Spleen (tissue), 7 donors: ENCODE results near the gene CALY.
A peak's percentile ranks its signal among the peaks of the same experiment; 100 is the strongest.

ENCODE experiments used
- POLR2A ChIP-seq, 3 donors: fragments of 450-650 bp; IDR thresholded peaks; one replicate each; pipeline ENCODE4 v1.5.1; 2017; ENCODE audit warnings: antibody characterized with exemption in 3 of 3, mild to moderate bottlenecking in 1 of 3
- POLR2AphosphoS5 ChIP-seq, 3 donors: sonication (generic); formaldehyde crosslinking; IDR thresholded peaks; one replicate each; pipeline ENCODE4 v1.5.1; 2017; ENCODE audit warnings: antibody characterized with exemption in 3 of 3
- TF ChIP-seq, protein P1 (sequence below), 11 experiments: fragments of 200-600 bp in 7 of 11; fragments of 450-650 bp in 4 of 11; sonication (generic) in 4 of 11; IDR thresholded peaks in 8 of 11; conservative IDR thresholded peaks in 3 of 11; 1 replicate in 7 of 11; 2 replicates in 4 of 11; pipeline versions ENCODE4 v1.4.0 to v1.8.0; 2016 to 2021; ENCODE audit warnings: antibody characterized with exemption in 11 of 11, inconsistent platforms in 4 of 11, mild to moderate bottlenecking in 1 of 11
- donor health status: DM: no; HTN: no; CAD: no; lungs with moderate emphysema.
- donor health status: DM: no; HTN: no; CAD: no.
- donor health status: DM: no; HTN: no; CAD: no.

DNA sequence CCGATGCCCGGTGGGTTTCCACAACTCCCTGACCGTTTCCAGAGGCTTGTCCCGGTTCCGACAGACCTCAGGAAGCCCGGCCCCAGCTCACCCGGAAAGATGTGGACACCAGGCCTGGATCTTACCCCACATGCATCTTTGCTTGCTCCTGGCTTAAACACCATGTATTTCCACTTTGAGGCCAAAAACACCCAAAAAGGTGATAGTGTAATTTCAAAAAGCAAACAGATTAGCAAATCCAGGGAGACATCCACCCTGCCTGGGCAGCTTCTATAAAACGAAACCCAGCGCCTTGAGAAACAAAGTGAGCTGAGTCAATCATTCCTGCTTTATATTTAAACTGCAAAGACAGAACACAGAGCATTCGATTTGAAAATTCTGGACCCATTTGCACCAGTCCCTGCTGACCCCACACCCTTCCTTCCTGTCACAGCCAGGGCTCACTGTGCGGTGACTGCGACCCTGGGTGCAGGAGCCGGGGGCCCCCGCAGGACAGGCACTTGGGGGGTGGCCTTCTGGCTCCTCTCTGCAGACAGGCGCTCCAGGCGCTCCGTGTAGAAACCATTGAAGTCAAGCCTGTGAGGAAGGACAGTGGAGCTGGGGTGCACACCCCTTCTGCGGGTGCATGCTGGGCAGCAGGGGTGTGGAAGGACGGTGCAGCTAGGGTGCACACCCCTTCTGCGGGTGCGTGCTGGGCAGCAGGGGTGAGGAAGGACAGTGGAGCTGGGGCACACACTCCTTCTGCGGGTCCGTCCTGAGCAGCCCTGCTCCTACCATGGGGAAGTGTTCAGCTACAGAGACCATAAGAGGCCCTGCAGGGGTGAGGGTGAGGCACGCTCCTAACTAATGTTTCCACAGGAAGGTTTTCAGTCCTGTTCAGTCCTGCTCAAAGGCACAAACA, 57.1 kb downstream of the CALY start:
- peak in 1 of 3 donors; percentile 66 for TF ChIP-seq POLR2AphosphoS5 (IDR thresholded peaks at IDR 0.05)
- TF ChIP-seq POLR2A (IDR thresholded peaks at IDR 0.05): no peak
- TF ChIP-seq, protein P1, sequence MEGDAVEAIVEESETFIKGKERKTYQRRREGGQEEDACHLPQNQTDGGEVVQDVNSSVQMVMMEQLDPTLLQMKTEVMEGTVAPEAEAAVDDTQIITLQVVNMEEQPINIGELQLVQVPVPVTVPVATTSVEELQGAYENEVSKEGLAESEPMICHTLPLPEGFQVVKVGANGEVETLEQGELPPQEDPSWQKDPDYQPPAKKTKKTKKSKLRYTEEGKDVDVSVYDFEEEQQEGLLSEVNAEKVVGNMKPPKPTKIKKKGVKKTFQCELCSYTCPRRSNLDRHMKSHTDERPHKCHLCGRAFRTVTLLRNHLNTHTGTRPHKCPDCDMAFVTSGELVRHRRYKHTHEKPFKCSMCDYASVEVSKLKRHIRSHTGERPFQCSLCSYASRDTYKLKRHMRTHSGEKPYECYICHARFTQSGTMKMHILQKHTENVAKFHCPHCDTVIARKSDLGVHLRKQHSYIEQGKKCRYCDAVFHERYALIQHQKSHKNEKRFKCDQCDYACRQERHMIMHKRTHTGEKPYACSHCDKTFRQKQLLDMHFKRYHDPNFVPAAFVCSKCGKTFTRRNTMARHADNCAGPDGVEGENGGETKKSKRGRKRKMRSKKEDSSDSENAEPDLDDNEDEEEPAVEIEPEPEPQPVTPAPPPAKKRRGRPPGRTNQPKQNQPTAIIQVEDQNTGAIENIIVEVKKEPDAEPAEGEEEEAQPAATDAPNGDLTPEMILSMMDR (IDR thresholded peaks at IDR 0.05 in 8 of 11, conservative IDR thresholded peaks at IDR 0.05 in 3 of 11): no peak
